Neural cell (in vitro differentiated cells): ENCODE measurements around the gene CSMD2. TPM values are rescaled to one million over a fixed set of nuclear protein-coding genes. Genes with fewer than 3 reads are reported as not detected.

Experiments used
- H2AFZ ChIP-seq: fragments of 200-600, 300-800 bp; sonication (generic), shearing (Covaris generic); 2 replicates; pipeline ENCODE4 v1.6.0; 2014; ENCODE audit warnings: low read depth, mild to moderate bottlenecking, antibody characterized with exemption, low read length, moderate library complexity
- H3F3A ChIP-seq: fragments of 200-600 bp; shearing (Covaris generic); 2 replicates; pipeline ENCODE4 v1.6.1; 2016; ENCODE audit warnings: mild to moderate bottlenecking, moderate library complexity, mixed read lengths, antibody characterized with exemption, low read length; ENCODE audit not compliant: insufficient read depth, poor library complexity, severe bottlenecking
- H3K27ac ChIP-seq: fragments of 200-600, 300-800 bp; sonication (generic), shearing (Covaris generic); 2 replicates; pipeline ENCODE4 v1.5.1; 2014; ENCODE audit warnings: mild to moderate bottlenecking, low read length, moderate library complexity
- H3K27me3 ChIP-seq: fragments of 300-800, 200-600 bp; sonication (generic), shearing (Covaris generic); 2 replicates; pipeline ENCODE4 v1.6.0; 2014; ENCODE audit warnings: mild to moderate bottlenecking, low read depth, low read length, moderate library complexity; ENCODE audit not compliant: insufficient read depth
- H3K36me3 ChIP-seq: fragments of 300-800, 200-600 bp; sonication (generic), shearing (Covaris generic); 2 replicates; pipeline ENCODE4 v1.5.1; 2014; ENCODE audit warnings: mild to moderate bottlenecking, antibody characterized with exemption, low read length, moderate library complexity; ENCODE audit not compliant: insufficient read depth
- H3K4me2 ChIP-seq: fragments of 300-800, 200-600 bp; sonication (generic), shearing (Covaris generic); 2 replicates; pipeline ENCODE4 v1.6.0; 2014; ENCODE audit warnings: mild to moderate bottlenecking, low read length
- H3K4me3 ChIP-seq: fragments of 300-800, 200-600 bp; sonication (generic), shearing (Covaris generic); 2 replicates; pipeline ENCODE4 v1.5.1; 2014; ENCODE audit warnings: mild to moderate bottlenecking, low read length, moderate library complexity
- H3K79me2 ChIP-seq: fragments of 200-600 bp; shearing (Covaris generic); replicated peaks from 2 replicates; pipeline ENCODE4 v1.6.0; 2014; ENCODE audit warnings: mild to moderate bottlenecking, low read length, moderate library complexity; ENCODE audit not compliant: insufficient read depth
- H3K9ac ChIP-seq: fragments of 300-800, 200-600 bp; sonication (generic), shearing (Covaris generic); 2 replicates; pipeline ENCODE4 v1.6.1; 2016; ENCODE audit warnings: mild to moderate bottlenecking, low read length, mixed read lengths
- H3K9me2 ChIP-seq: fragments of 200-600 bp; shearing (Covaris generic); 2 replicates; pipeline ENCODE4 v1.6.1; 2016; ENCODE audit warnings: mild to moderate bottlenecking, low read length, mixed read lengths; ENCODE audit not compliant: insufficient read depth
- H3K9me3 ChIP-seq: fragments of 200-600, 300-800 bp; sonication (generic), shearing (Covaris generic); 2 replicates; pipeline ENCODE4 v1.6.1; 2016; ENCODE audit warnings: mild to moderate bottlenecking, mixed run types, low read length, moderate library complexity, mixed read lengths
- H4K20me1 ChIP-seq: fragments of 200-600 bp; shearing (Covaris generic); 2 replicates; pipeline ENCODE4 v1.6.1; 2016; ENCODE audit warnings: mild to moderate bottlenecking, mixed run types; ENCODE audit not compliant: insufficient read depth
- CTCF ChIP-seq: fragments of 450-650 bp; IDR thresholded peaks from 2 replicates; pipeline ENCODE4 v1.5.1; 2014; ENCODE audit warnings: antibody characterized with exemption, mild to moderate bottlenecking, moderate library complexity; ENCODE audit not compliant: poor library complexity, severe bottlenecking
- EP300 ChIP-seq: fragments of 450-650 bp; conservative IDR thresholded peaks from 2 replicates; pipeline ENCODE4 v1.6.1; 2014; ENCODE audit warnings: antibody characterized with exemption, mild to moderate bottlenecking, moderate library complexity; ENCODE audit not compliant: poor library complexity, severe bottlenecking
- EZH2 ChIP-seq: fragments of 200-600, 300-800 bp; shearing (Covaris generic), sonication (generic); IDR thresholded peaks from 2 replicates; pipeline ENCODE4 v1.6.1; 2014; ENCODE audit warnings: antibody characterized with exemption, low read length, borderline replicate concordance, mild to moderate bottlenecking; ENCODE audit not compliant: insufficient read depth, poor library complexity, severe bottlenecking
- MXI1 ChIP-seq: fragments of 450-650 bp; conservative IDR thresholded peaks from 2 replicates; pipeline ENCODE4 v1.6.1; 2014; ENCODE audit warnings: antibody characterized with exemption, mild to moderate bottlenecking; ENCODE audit not compliant: poor library complexity, severe bottlenecking
- POLR2AphosphoS5 ChIP-seq: IDR thresholded peaks from 2 replicates; pipeline ENCODE4 v1.6.1; 2012
- RAD21 ChIP-seq: fragments of 450-650 bp; conservative IDR thresholded peaks from 2 replicates; pipeline ENCODE4 v1.6.1; 2014; ENCODE audit warnings: antibody characterized with exemption, mild to moderate bottlenecking, moderate library complexity
- SMC3 ChIP-seq: fragments of 450-650 bp; conservative IDR thresholded peaks from 2 replicates; pipeline ENCODE4 v1.6.1; 2014; ENCODE audit warnings: antibody characterized with exemption, mild to moderate bottlenecking, moderate library complexity; ENCODE audit not compliant: poor library complexity
- TAF1 ChIP-seq: IDR thresholded peaks from 2 replicates; pipeline ENCODE4 v1.6.1; 2012; ENCODE audit warnings: low read depth
- polyA plus RNA-seq: library from polyadenylated mRNA; depleted of rRNA; stranded (reverse); fragments of >200 nt; gene quantifications from 2 replicates; pipeline ENCODE4 v1.2.3, GENCODE V29; 2014
- TF ChIP-seq, protein P1 (sequence below): IDR thresholded peaks from 2 replicates; pipeline ENCODE4 v1.6.1; 2012; ENCODE audit warnings: borderline replicate concordance

CSMD2 gene
- polyA plus RNA-seq, 1 donor from 2014 or later = 9.6 TPM

- TF ChIP-seq EP300 = no peak
- TF ChIP-seq EZH2 = no peak
- TF ChIP-seq RAD21 = no peak
- TF ChIP-seq, protein P1, sequence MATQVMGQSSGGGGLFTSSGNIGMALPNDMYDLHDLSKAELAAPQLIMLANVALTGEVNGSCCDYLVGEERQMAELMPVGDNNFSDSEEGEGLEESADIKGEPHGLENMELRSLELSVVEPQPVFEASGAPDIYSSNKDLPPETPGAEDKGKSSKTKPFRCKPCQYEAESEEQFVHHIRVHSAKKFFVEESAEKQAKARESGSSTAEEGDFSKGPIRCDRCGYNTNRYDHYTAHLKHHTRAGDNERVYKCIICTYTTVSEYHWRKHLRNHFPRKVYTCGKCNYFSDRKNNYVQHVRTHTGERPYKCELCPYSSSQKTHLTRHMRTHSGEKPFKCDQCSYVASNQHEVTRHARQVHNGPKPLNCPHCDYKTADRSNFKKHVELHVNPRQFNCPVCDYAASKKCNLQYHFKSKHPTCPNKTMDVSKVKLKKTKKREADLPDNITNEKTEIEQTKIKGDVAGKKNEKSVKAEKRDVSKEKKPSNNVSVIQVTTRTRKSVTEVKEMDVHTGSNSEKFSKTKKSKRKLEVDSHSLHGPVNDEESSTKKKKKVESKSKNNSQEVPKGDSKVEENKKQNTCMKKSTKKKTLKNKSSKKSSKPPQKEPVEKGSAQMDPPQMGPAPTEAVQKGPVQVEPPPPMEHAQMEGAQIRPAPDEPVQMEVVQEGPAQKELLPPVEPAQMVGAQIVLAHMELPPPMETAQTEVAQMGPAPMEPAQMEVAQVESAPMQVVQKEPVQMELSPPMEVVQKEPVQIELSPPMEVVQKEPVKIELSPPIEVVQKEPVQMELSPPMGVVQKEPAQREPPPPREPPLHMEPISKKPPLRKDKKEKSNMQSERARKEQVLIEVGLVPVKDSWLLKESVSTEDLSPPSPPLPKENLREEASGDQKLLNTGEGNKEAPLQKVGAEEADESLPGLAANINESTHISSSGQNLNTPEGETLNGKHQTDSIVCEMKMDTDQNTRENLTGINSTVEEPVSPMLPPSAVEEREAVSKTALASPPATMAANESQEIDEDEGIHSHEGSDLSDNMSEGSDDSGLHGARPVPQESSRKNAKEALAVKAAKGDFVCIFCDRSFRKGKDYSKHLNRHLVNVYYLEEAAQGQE = no peak
- no peak for TF ChIP-seq POLR2AphosphoS5
- no peak for TF ChIP-seq TAF1
- no peak for TF ChIP-seq MXI1
- TF ChIP-seq SMC3 = no peak
- TF ChIP-seq CTCF = no peak
- Histone ChIP-seq H3K27me3 (no peaks in the 10 kb centered on the region), H3K9ac (no peak overlapping the region), H4K20me1 (no peaks in the 10 kb centered on the region), H3K9me3 (no peaks in the 10 kb centered on the region), H3K79me2 (no peaks in the 10 kb centered on the region), H2AFZ (no peak overlapping the region), H3K9me2 (no peaks in the 10 kb centered on the region), H3F3A (no peaks in the 10 kb centered on the region), H3K4me3 (no peak overlapping the region), H3K4me2 (no peak overlapping the region), H3K36me3 (no peaks in the 10 kb centered on the region), H3K27ac (no peak overlapping the region)
Observed at GRCh38 chr1:33826311-33826710, 338.7 kb downstream of the CSMD2 start.

- H3K27ac ChIP-seq = no peak overlapping the region
- H4K20me1 ChIP-seq = no peaks in the 10 kb centered on the region
- no peaks in the 10 kb centered on the region for H3K9me3 ChIP-seq
- no peak overlapping the region for H3K4me3 ChIP-seq
- TF ChIP-seq EP300 (no peak), MXI1 (no peak), CTCF (no peak), POLR2AphosphoS5 (no peak), RAD21 (no peak), TAF1 (no peak), SMC3 (no peak), EZH2 (no peak)
- TF ChIP-seq, protein P1 = no peak
- H3K9me2 ChIP-seq = no peaks in the 10 kb centered on the region
- no peaks in the 10 kb centered on the region for H3K79me2 ChIP-seq
- no peaks in the 10 kb centered on the region for H3F3A ChIP-seq
- no peaks in the 10 kb centered on the region for H3K36me3 ChIP-seq
- no peak overlapping the region for H3K4me2 ChIP-seq
- no peak overlapping the region for H3K9ac ChIP-seq
- no peaks in the 10 kb centered on the region for H3K27me3 ChIP-seq
- H2AFZ ChIP-seq = no peak overlapping the region
Observed at GRCh38 chr1:33825506-33825905, 339.5 kb downstream of the CSMD2 start.
